ENCODE measurements around the gene ISL1.

The ISL1 gene

GRCh38 chr5:51395666-51396356 lies 12.6 kb downstream of the ISL1 start:
- no peak for TF ChIP-seq FOXP2 (optimal IDR thresholded peaks at IDR 0.05; ENCODE audit: borderline replicate concordance, extremely low read depth, extremely low read length, insufficient read depth)
- TF ChIP-seq SIN3A (IDR thresholded peaks at IDR 0.05; ENCODE audit: borderline replicate concordance, insufficient read depth, low read length) = no peak
- no peak for TF ChIP-seq REST (IDR thresholded peaks at IDR 0.05; ENCODE audit: insufficient read depth in 1 of 2, low read depth in 2 of 2, low read length in 2 of 2)
- TF ChIP-seq POLR2AphosphoS5 (IDR thresholded peaks at IDR 0.05; ENCODE audit: low read depth, low read length) = no peak
- no peak for TF ChIP-seq TAF1 (IDR thresholded peaks at IDR 0.05; ENCODE audit: borderline replicate concordance, insufficient read depth, low read length)

DNA sequence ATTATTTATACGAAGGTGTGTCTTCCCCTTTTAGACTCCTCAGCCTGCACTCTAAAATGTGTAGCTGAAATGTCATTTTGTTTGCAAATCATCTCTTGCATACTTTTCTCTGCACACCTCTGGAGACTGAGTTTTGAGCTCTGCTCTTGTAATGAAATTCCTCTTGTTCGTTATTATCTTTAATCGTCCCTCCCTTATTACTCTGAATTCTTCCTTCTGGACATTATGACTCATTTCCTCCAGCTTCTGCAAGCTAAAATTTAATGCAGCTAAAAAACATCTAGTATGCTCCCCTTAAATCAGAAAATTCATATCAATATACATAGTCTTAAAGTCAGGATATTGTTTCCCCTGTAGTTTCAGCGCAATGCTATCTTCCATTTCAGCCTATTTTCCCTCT lies 13.5 kb downstream of the ISL1 start:
- TF ChIP-seq REST (IDR thresholded peaks at IDR 0.05; ENCODE audit: insufficient read depth in 1 of 2, low read depth in 2 of 2, low read length in 2 of 2) (no peak), TAF1 (IDR thresholded peaks at IDR 0.05; ENCODE audit: borderline replicate concordance, insufficient read depth, low read length) (no peak), SIN3A (IDR thresholded peaks at IDR 0.05; ENCODE audit: borderline replicate concordance, insufficient read depth, low read length) (no peak), FOXP2 (optimal IDR thresholded peaks at IDR 0.05; ENCODE audit: borderline replicate concordance, extremely low read depth, extremely low read length, insufficient read depth) (no peak), POLR2AphosphoS5 (IDR thresholded peaks at IDR 0.05; ENCODE audit: low read depth, low read length) (no peak)

DNA sequence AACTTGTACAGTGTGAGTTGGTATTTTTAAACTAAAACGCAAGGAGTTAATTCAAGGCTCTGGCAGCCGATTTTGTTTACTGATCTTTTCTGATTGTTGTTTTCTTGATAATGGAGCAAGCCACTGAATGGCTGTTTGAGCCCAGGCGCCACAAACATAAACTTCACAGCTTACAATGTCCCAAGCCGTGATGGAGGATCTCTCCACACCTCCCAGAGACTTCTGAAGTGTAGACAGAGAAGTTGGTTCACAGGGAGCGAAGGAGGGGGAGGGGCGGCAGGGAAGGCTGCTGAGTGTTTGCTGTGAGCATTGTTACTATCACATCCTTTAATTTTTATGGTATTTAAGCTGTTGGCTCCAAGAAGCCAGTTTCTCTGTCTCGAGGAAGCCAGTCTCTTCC lies 14.7 kb downstream of the ISL1 start:
- TF ChIP-seq SIN3A (IDR thresholded peaks at IDR 0.05; ENCODE audit: borderline replicate concordance, insufficient read depth, low read length) = no peak
- TF ChIP-seq REST (IDR thresholded peaks at IDR 0.05; ENCODE audit: insufficient read depth in 1 of 2, low read depth in 2 of 2, low read length in 2 of 2) = no peak
- no peak for TF ChIP-seq POLR2AphosphoS5 (IDR thresholded peaks at IDR 0.05; ENCODE audit: low read depth, low read length)
- TF ChIP-seq FOXP2 (optimal IDR thresholded peaks at IDR 0.05; ENCODE audit: borderline replicate concordance, extremely low read depth, extremely low read length, insufficient read depth) = no peak
- no peak for TF ChIP-seq TAF1 (IDR thresholded peaks at IDR 0.05; ENCODE audit: borderline replicate concordance, insufficient read depth, low read length)

- no peak for TF ChIP-seq REST (IDR thresholded peaks at IDR 0.05; ENCODE audit: insufficient read depth in 1 of 2, low read depth in 2 of 2, low read length in 2 of 2)
- TF ChIP-seq POLR2AphosphoS5 (IDR thresholded peaks at IDR 0.05; ENCODE audit: low read depth, low read length) = no peak
- no peak for TF ChIP-seq FOXP2 (optimal IDR thresholded peaks at IDR 0.05; ENCODE audit: borderline replicate concordance, extremely low read depth, extremely low read length, insufficient read depth)
- TF ChIP-seq SIN3A (IDR thresholded peaks at IDR 0.05; ENCODE audit: borderline replicate concordance, insufficient read depth, low read length) = no peak
- no peak for TF ChIP-seq TAF1 (IDR thresholded peaks at IDR 0.05; ENCODE audit: borderline replicate concordance, insufficient read depth, low read length)
Observed at GRCh38 chr5:51398875-51399642, 15.8 kb downstream of the ISL1 start.
